HUDEP-2 (cell line): ENCODE data around the gene SRCIN1.
"Not testable (repeated sequence)": the region's sequence is repeated elsewhere in the genome, so short reads cannot be mapped to it uniquely, and the experiment has no call there.

ENCODE experiments used
- DNase-seq, 76 experiments: peaks; one replicate each; lab custom pipeline; 2025; ENCODE audit not compliant: unreplicated experiment in 76 of 76; lab: John Stamatoyannopoulos, UW

Gene SRCIN1

DNA sequence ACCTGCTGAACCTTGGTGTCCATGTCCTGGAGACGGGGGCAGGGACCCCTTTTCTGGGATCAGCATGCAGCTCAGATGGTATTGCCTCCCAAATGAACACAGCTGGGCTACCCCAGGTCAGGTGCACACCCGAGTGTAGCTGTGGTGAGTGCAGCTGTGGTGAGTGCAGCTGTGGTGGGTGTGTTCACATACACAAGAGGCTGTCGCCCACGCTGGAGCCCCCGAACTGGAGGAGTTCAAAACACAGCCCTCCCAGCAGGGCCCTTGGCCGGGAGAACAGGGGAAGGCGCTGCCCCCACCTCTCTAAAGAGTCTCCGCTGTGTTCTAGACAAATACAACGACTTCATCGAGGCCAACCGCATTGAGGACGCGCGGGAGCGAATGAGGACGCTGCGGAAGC lies 116.0 kb downstream of the SRCIN1 start:
- DNase-seq = not testable (repeated sequence)

DNA sequence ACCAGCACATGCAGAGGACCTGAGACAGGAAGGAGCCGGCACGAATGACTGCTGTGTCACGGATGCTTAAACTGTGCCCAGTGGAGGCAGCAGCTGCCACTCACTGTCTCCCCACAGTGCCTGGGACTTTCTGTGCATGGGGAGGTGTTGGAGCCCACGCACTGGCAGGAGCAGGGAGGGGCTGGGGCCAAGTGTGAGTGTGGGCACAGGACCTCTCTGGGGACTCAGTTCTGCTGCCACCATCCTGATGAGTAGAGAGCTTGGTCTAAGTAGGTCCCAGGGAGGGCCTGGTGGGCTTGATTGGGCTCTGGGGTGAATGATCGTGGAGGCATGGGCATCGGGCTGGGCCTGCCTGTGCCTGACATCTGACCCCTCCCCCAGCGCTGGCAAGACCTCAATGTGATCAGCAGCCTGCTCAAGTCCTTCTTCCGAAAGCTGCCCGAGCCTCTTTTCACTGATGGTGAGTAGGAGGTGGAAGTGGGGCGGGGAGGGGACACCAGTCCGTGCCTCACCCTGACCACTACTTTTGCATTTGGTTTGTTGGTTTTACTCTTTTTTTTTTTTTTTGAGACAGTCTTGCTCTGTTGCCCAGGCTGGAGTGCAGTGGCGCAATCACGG lies 120.0 kb downstream of the SRCIN1 start:
- not testable (repeated sequence) for DNase-seq

DNA sequence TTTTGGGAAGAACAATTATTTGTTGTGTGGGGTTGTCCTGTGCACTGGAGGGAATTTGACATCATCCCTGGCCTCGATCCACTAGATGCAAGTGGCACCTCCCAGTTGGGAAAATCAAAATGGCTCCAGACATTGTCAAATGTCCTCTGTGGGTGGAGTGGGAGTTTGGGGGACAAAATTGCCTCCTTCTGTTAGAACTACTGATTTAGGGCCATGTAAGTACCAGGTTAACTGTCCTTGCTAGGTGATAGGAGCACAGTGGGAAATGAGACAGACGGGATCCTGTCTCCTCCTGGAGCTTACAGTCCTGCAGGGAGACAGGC lies 120.6 kb downstream of the SRCIN1 start:
- DNase-seq = no peak

DNA sequence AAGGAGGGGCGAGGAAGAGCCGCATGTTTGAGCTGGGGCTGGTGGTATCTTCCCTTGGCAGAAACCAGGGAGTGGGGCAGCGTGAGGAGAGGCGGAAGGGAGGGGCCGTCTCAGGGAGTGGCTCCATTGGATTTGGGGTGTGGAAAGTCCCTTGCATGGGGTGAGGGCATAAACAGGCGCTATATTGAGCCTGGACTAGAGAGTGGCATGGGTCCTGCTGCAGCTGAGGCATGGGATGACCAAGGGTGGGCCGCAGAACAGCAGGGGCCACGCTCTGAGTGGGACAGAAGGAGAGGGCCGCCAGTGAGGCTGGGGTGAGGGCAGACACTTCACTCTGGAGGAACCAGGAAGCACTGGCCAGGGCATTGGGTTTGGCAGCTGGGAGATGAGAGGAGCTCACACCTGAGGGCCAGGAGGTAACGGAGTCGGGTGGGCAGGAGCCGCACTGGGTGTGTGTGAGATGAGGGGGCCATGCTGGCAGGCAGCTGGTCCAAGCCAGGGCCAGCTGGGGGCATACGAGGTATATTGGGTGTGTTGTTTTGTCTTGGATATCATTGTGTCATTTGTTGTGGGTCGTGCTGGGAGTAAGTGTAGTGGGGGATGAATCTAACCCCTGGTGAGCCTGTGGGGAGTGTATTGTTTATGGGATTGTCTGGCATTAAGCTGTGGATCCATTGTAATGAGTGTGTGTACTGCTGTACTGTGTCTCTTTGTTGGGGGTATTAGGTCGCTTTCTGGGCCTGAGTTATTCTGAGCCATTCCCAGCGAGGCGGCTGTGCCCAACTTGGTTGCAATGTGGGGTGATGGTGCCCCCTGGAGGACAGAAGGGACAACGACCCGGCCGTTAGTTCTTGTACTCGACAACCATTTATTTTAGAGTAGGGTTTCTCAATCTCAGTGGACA lies 121.3 kb downstream of the SRCIN1 start:
- peak in 53 of 76 experiments; percentile 9 to 70 (median 41) for DNase-seq

DNA sequence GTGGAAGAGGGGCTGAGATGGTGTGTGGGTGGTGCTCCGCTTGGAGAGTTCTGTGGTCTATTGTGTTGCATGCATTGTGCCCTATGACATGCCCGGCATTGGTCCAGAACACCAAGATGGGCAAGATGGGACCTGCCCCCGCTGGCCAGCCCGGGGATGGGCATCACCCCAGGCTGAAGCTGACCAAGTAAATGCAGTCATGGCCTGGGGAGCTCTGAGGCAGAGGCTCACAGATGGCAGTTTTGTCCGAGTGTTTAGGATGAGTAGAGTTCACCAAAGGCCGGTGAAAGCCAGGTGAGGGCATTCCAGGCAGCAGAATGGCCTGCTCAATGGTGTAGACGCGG lies 123.1 kb downstream of the SRCIN1 start:
- not testable (repeated sequence) for DNase-seq

DNA sequence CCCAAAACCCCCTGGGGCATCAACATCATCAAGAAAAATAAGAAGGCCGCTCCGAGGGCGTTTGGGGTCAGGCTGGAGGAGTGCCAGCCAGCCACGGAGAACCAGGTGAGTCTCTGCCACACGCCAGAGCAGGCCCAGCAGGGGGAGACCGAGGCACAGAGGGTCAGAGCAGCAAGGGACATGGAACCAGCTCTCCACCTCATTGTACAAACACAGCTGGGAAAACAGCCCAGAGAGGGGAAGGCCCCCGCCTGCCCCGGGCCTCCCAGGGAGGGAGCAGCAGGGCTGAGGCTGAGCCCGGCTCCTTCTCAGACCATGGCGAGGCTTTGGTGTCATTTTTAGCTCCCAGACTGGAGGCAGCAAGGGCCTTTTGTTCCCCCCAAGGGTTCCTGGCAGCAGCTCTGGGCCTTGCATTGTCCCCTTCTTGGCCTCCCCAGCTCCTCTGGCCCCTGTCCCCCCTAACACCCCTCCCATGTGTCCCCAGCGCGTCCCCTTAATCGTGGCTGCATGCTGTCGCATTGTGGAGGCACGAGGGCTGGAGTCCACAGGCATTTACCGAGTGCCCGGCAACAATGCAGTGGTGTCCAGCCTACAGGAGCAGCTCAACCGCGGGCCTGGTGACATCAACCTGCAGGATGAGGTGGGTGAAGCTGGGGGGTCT lies 123.6 kb downstream of the SRCIN1 start:
- DNase-seq = not testable (repeated sequence)
